HepG2 (cell line): ENCODE results near the gene ZNF597. TPM values are rescaled to one million over a fixed set of nuclear protein-coding genes. Genes with fewer than 3 reads are reported as not detected.

Source experiments
- ATAC-seq: fragments of 200-7000 bp; cut with Tn5 transposase; 3 replicates; pipeline ENCODE4 v1.9.1; 2020; ENCODE audit warnings: mild to moderate bottlenecking, moderate library complexity
- BruUV-seq: library from RNA; stranded (reverse); fragments of 400-500 nt; replicated peaks from 2 replicates; lab custom pipeline; 2021; lab: Mats Ljungman, UMichigan
- CTCF ChIA-PET: fragments of 300-600 bp; formaldehyde crosslinking; extraction: SDS; loops from one replicate; lab custom pipeline; 2021; ENCODE audit warnings: low total read pairs, inconsistent platforms, low intra/inter-chr PET ratio; lab: Yijun Ruan, JAX
- POLR2A ChIA-PET: fragments of 350-600 bp; sonication (Branson Sonifier 250); formaldehyde crosslinking; loops from one replicate; lab custom pipeline; 2020; ENCODE audit warnings: antibody characterized with exemption, inconsistent platforms; lab: Yijun Ruan, JAX
- DNase-seq: peaks from one replicate; pipeline ENCODE4 v3.0.0-alpha.2; 2015; ENCODE audit warnings: low spot score
- FAIRE-seq: peaks from 3 replicates; lab custom pipeline; 2011; peaks lifted over from hg19 to GRCh38; lab: Jason Lieb, UNC
- H2AFZ ChIP-seq: one replicate; pipeline ENCODE4 v1.6.1; 2011; ENCODE audit warnings: low read length, inconsistent platforms
- H3K27ac ChIP-seq: fragments of 300-600 bp; 3 replicates; pipeline ENCODE4 v1.8.0; 2011; ENCODE audit warnings: mixed run types, mild to moderate bottlenecking, mixed read lengths, low read length, inconsistent platforms; ENCODE audit not compliant: insufficient read depth; ENCODE audit errors: extremely low read length
- H3K27me3 ChIP-seq, 2 experiments: fragments of 200-600 bp in 1 of 2; 2 replicates in 1 of 2; 3 replicates in 1 of 2; pipeline versions ENCODE4 v1.6.0 to v1.8.0; 2011; ENCODE audit warnings: low read length in 2 of 2, mild to moderate bottlenecking in 2 of 2, moderate library complexity in 2 of 2, inconsistent platforms in 1 of 2; ENCODE audit not compliant: insufficient read depth in 2 of 2, control insufficient read depth in 1 of 2
- H3K36me3 ChIP-seq, 2 experiments: fragments of 200-600 bp in 1 of 2; replicated peaks in 1 of 2; 2 replicates in 1 of 2; 3 replicates in 1 of 2; pipeline versions ENCODE4 v1.5.1 to v1.8.0; 2011; ENCODE audit warnings: low read length in 2 of 2, inconsistent platforms in 1 of 2; ENCODE audit not compliant: insufficient read depth in 2 of 2, control insufficient read depth in 1 of 2
- H3K4me1 ChIP-seq: 2 replicates; pipeline ENCODE4 v1.5.1; 2012; ENCODE audit warnings: low read length, inconsistent platforms; ENCODE audit not compliant: insufficient read depth
- H3K4me2 ChIP-seq: 2 replicates; pipeline ENCODE4 v1.6.0; 2011; ENCODE audit warnings: low read depth, low read length, inconsistent platforms
- H3K4me3 ChIP-seq, 3 experiments: fragments of 200-600 bp in 1 of 3; sonication (generic), shearing (Covaris generic) in 1 of 3; replicated peaks in 1 of 3; 2 replicates each; pipeline ENCODE4 v1.5.1; 2011 to 2016; ENCODE audit warnings: low read length in 3 of 3, inconsistent platforms in 2 of 3, low read depth in 2 of 3, mild to moderate bottlenecking in 2 of 3, control low read depth in 1 of 3, mixed read lengths in 1 of 3; ENCODE audit not compliant: insufficient read depth in 1 of 3
- H3K79me2 ChIP-seq: one replicate; pipeline ENCODE4 v1.6.1; 2011; ENCODE audit warnings: low read length, inconsistent platforms; ENCODE audit not compliant: insufficient read depth
- H3K9ac ChIP-seq: 2 replicates; pipeline ENCODE4 v1.6.0; 2011; ENCODE audit warnings: mild to moderate bottlenecking, low read depth, low read length, inconsistent platforms; ENCODE audit not compliant: insufficient read depth
- H3K9me3 ChIP-seq: 2 replicates; pipeline ENCODE4 v1.5.1; 2012; ENCODE audit warnings: mild to moderate bottlenecking, low read length
- H4K20me1 ChIP-seq: 2 replicates; pipeline ENCODE4 v1.6.0; 2011; ENCODE audit warnings: inconsistent platforms, mild to moderate bottlenecking, low read length, moderate library complexity; ENCODE audit not compliant: insufficient read depth
- ELF1 ChIP-seq: sonication (generic); formaldehyde crosslinking; IDR thresholded peaks from 2 replicates; pipeline ENCODE4 v1.4.0; 2020; ENCODE audit warnings: missing genetic modification reagents
- FOXJ3 ChIP-seq: sonication (generic); formaldehyde crosslinking; IDR thresholded peaks from 2 replicates; pipeline ENCODE4 v1.4.0; 2020; ENCODE audit warnings: missing genetic modification reagents, mild to moderate bottlenecking, borderline replicate concordance
- NFYC ChIP-seq: IDR thresholded peaks from 2 replicates; pipeline ENCODE4 v1.6.1; 2016; ENCODE audit warnings: missing genetic modification reagents, missing compliant biosample characterization
- RARG ChIP-seq: sonication (generic); formaldehyde crosslinking; IDR thresholded peaks from 2 replicates; pipeline ENCODE4 v1.4.0; 2020; ENCODE audit warnings: low read depth, mild to moderate bottlenecking, missing genetic modification reagents
- RBAK ChIP-seq: sonication (generic); formaldehyde crosslinking; IDR thresholded peaks from 2 replicates; pipeline ENCODE4 v1.5.1; 2020; ENCODE audit warnings: mild to moderate bottlenecking, missing genetic modification reagents
- RXRA ChIP-seq: sonication (generic); formaldehyde crosslinking; IDR thresholded peaks from 2 replicates; pipeline ENCODE4 v1.5.1; 2020; ENCODE audit warnings: missing genetic modification reagents
- SMARCE1 ChIP-seq: fragments of 450-650 bp; IDR thresholded peaks from 2 replicates; pipeline ENCODE4 v1.6.1; 2017; ENCODE audit warnings: borderline replicate concordance
- ZBTB38 ChIP-seq: sonication (generic); formaldehyde crosslinking; IDR thresholded peaks from 2 replicates; pipeline ENCODE4 v1.5.1; 2020; ENCODE audit warnings: mild to moderate bottlenecking, missing genetic modification reagents
- ZNF33B ChIP-seq: sonication (generic); formaldehyde crosslinking; IDR thresholded peaks from 2 replicates; pipeline ENCODE4 v1.5.1; 2020; ENCODE audit warnings: mild to moderate bottlenecking, missing genetic modification reagents
- ZNF350 ChIP-seq: sonication (generic); formaldehyde crosslinking; IDR thresholded peaks from 2 replicates; pipeline ENCODE4 v1.4.0; 2020; ENCODE audit warnings: mild to moderate bottlenecking, low read depth, missing genetic modification reagents, borderline replicate concordance
- ZNF614 ChIP-seq: IDR thresholded peaks from 2 replicates; pipeline ENCODE4 v1.6.1; 2018; ENCODE audit warnings: missing biosample characterization, missing genetic modification reagents, inconsistent platforms, borderline replicate concordance
- ZNF772 ChIP-seq: sonication (generic); formaldehyde crosslinking; IDR thresholded peaks from 2 replicates; pipeline ENCODE4 v1.5.0; 2020; ENCODE audit warnings: mild to moderate bottlenecking, missing genetic modification reagents
- WGBS: methylation state at CpG from one replicate; pipeline ENCODE4 v1.1.6; 2017; ENCODE audit warnings: low lambda C conversion rate; 5-methylcytosine and 5-hydroxymethylcytosine counted together
- in situ Hi-C: cut with HindIII; loops from 2 replicates; pipeline ENCODE4 v1.10.0; 2017; ENCODE audit warnings: low pct_unique_long_range_greater_than_20kb; ENCODE audit not compliant: extremely low pct_ligation_motif_present
- intact Hi-C: fragments of 100-400 bp; cut with micrococcal nuclease; formaldehyde crosslinking; loops from one replicate; pipeline ENCODE4 v1.10.0; 2022; ENCODE audit not compliant: unreplicated experiment
- polyA plus RNA-seq, 8 experiments: library from polyadenylated mRNA; depleted of rRNA in 3 of 8; stranded (reverse) in 7 of 8; unstranded in 1 of 8; fragments of >200 nt; fragmentation: Illumina TruSeq in 4 of 8; extraction: Trizol in 4 of 8; gene quantifications; 2 replicates each; pipeline versions ENCODE4 v1.2.1 to v1.2.3, GENCODE V29; 2011 to 2016; ENCODE audit warnings: low read depth in 4 of 8, missing spikeins in 1 of 8, mixed read lengths in 1 of 8; ENCODE audit not compliant: insufficient read depth in 1 of 8
- total RNA-seq, 5 experiments: library from RNA; depleted of rRNA; stranded (reverse); fragments of >200 nt; fragmentation: Illumina TruSeq; extraction: Trizol; gene quantifications; 2 replicates each; pipeline ENCODE4 v1.2.3, GENCODE V29; 2016; ENCODE audit warnings: low read depth in 1 of 5

ZNF597 gene
- total and polyA plus RNA-seq, 2 of the 13 experiments (the other 11 are each of a cell fraction or from before 2014, with no cell fraction given): 1.3 to 2.4 TPM

GRCh38 chr16:3472878-3473595 is 29.7 kb upstream of the ZNF597 start:
- CTCF ChIA-PET: no interaction called here
- DNase-seq (no peak), FAIRE-seq (peak; percentile 26), ATAC-seq (no peak)
- intact Hi-C loops: no loop called here
- no peaks in the 10 kb centered on the region for H3K9me3 ChIP-seq
- peaks cover 85% of the 10 kb centered on the region for H3K79me2 ChIP-seq
- 97% methylated on average over 8 of the region's 10 CpGs for WGBS
- in situ Hi-C loops: no loop called here
- no peak overlapping the region for H3K27ac ChIP-seq
- no peak for TF ChIP-seq SMARCE1
- TF ChIP-seq ZBTB38 (CRISPR knock-in tag): no peak
- no peak for TF ChIP-seq ELF1 (CRISPR knock-in tag)
- TF ChIP-seq NFYC: no peak
- TF ChIP-seq RARG (CRISPR knock-in tag): no peak
- TF ChIP-seq FOXJ3 (CRISPR knock-in tag): no peak
- no peak for TF ChIP-seq ZNF350 (CRISPR knock-in tag)
- no peak for TF ChIP-seq ZNF33B
- TF ChIP-seq RXRA (CRISPR knock-in tag): no peak
- no peak for TF ChIP-seq ZNF614
- no peak for TF ChIP-seq ZNF772
- TF ChIP-seq RBAK (CRISPR knock-in tag): no peak
- H3K4me1 ChIP-seq: 0 out of 2 replicates have a peak, but pooled peaks cover 4% of the 10 kb centered on the region
- POLR2A ChIA-PET: no interaction called here
- H3K4me3 ChIP-seq: no peak overlapping the region
- BruUV-seq: no TSS peak
- H3K27me3 ChIP-seq: no peaks in the 10 kb centered on the region
- H3K9ac ChIP-seq: no peak overlapping the region
- H3K36me3 ChIP-seq: peaks cover 6 to 25% of the 10 kb centered on the region in 2 experiments; a peak in 4 of 5 replicates
- peaks cover 58% of the 10 kb centered on the region for H4K20me1 ChIP-seq
- H2AFZ ChIP-seq: no peak overlapping the region
- no peak overlapping the region for H3K4me2 ChIP-seq
